CD4-positive, alpha-beta T cell (primary cell): ENCODE measurements around the gene FARP1. TPM values are rescaled to one million over a fixed set of nuclear protein-coding genes. Genes with fewer than 3 reads are reported as not detected.

ENCODE experiments used
- ATAC-seq: fragments of 200-7000 bp; cut with Tn5 transposase; one replicate; pipeline ENCODE4 v1.10.0; 2022; ENCODE audit warnings: mild to moderate bottlenecking; ENCODE audit not compliant: poor library complexity
- CTCF ChIA-PET: fragments of 350-600 bp; sonication (Branson Sonifier 250); formaldehyde crosslinking; loops from one replicate; lab custom pipeline; 2021; ENCODE audit warnings: antibody characterized with exemption, inconsistent platforms; lab: Charles Lee
- POLR2A ChIA-PET: fragments of 350-600 bp; sonication (Branson Sonifier 250); formaldehyde crosslinking; loops from one replicate; lab custom pipeline; 2021; ENCODE audit warnings: antibody characterized with exemption, inconsistent platforms; lab: Charles Lee
- DNase-seq, 14 experiments: peaks; one replicate each; pipeline ENCODE4 v3.0.0-alpha.2; 2013 to 2020; ENCODE audit warnings: mixed read lengths in 2 of 14
- H3K27ac ChIP-seq, 2 donors: one replicate each; pipeline versions ENCODE4 v1.5.1 to v1.7.0; 2013; ENCODE audit warnings: low read length in 2 of 2, low read depth in 1 of 2, mild to moderate bottlenecking in 1 of 2
- H3K27me3 ChIP-seq, 2 experiments: 1 replicate in 1 of 2; 2 replicates in 1 of 2; pipeline versions ENCODE4 v1.6.1 to v1.7.0; 2013; ENCODE audit warnings: low read length in 2 of 2, control low read depth in 1 of 2, mild to moderate bottlenecking in 1 of 2, moderate library complexity in 1 of 2; ENCODE audit not compliant: insufficient read depth in 2 of 2, control insufficient read depth in 1 of 2
- H3K36me3 ChIP-seq: one replicate; pipeline ENCODE4 v1.6.1; 2013; ENCODE audit warnings: low read length, control low read depth; ENCODE audit not compliant: insufficient read depth
- H3K4me1 ChIP-seq: one replicate; pipeline ENCODE4 v1.6.1; 2013; ENCODE audit warnings: low read length, control low read depth; ENCODE audit not compliant: insufficient read depth
- H3K4me3 ChIP-seq: one replicate; pipeline ENCODE4 v1.5.1; 2013; ENCODE audit warnings: mild to moderate bottlenecking, low read length, moderate library complexity
- H3K9me3 ChIP-seq, 2 experiments: 1 replicate in 1 of 2; 2 replicates in 1 of 2; pipeline versions ENCODE4 v1.6.1 to v1.7.0; 2013; ENCODE audit warnings: low read length in 2 of 2, mild to moderate bottlenecking in 2 of 2, control low read depth in 1 of 2, moderate library complexity in 1 of 2; ENCODE audit not compliant: control insufficient read depth in 1 of 2, insufficient read depth in 1 of 2
- H3K27ac Mint-ChIP-seq: one replicate; pipeline ENCODE4 v1.8.0; 2020; ENCODE audit warnings: mixed read lengths
- H3K27me3 Mint-ChIP-seq: one replicate; pipeline ENCODE4 v1.8.0; 2021; ENCODE audit warnings: mixed read lengths
- H3K36me3 Mint-ChIP-seq: one replicate; pipeline ENCODE4 v1.8.0; 2021; ENCODE audit warnings: low read depth, mixed read lengths
- H3K4me1 Mint-ChIP-seq: one replicate; pipeline ENCODE4 v1.8.0; 2021; ENCODE audit warnings: low read depth, mixed read lengths
- H3K4me3 Mint-ChIP-seq: one replicate; pipeline ENCODE4 v1.8.0; 2020; ENCODE audit warnings: mild to moderate bottlenecking, mixed read lengths
- H3K9me3 Mint-ChIP-seq: one replicate; pipeline ENCODE4 v1.8.0; 2020; ENCODE audit warnings: mixed read lengths
- CTCF ChIP-seq: fragments of 200-600 bp; IDR thresholded peaks from one replicate; pipeline ENCODE4 v1.8.0; 2022; ENCODE audit warnings: antibody characterized with exemption, mild to moderate bottlenecking
- intact Hi-C, 2 experiments: fragments of 100-400 bp; cut with DNase I in 1 of 2; cut with micrococcal nuclease in 1 of 2; formaldehyde crosslinking; loops; one replicate each; pipeline versions ENCODE4 v1.15.1 to v1.9.0; 2023 to 2025; cut with DNase I, micrococcal nuclease
- total RNA-seq, 174 experiments: library from RNA in 2 of 174; stranded (reverse) in 2 of 174; gene quantifications; one replicate each; pipeline ENCODE4 v1.2.3 and lab custom pipeline; 2021 to 2026

Gene FARP1
- total RNA-seq, 2 experiments from 2014 or later, result 0.30 TPM; not detected in 1

- no peaks in the 10 kb centered on the region for H3K36me3 ChIP-seq
Observed at GRCh38 chr13:98352226-98352625, 209.3 kb downstream of the FARP1 start.

GRCh38 chr13:98353750-98354149, 210.9 kb downstream of the FARP1 start:
- H3K4me3 Mint-ChIP-seq, result no peak overlapping the region
- DNase-seq, result no peak
- Histone ChIP-seq H3K27ac (no peak overlapping the region), H3K27me3 (peaks cover 0 to 2% of the 10 kb centered on the region in 2 experiments), H3K4me1 (no peaks in the 10 kb centered on the region), H3K4me3 (no peak overlapping the region), H3K9me3 (peaks cover 3 to 6% of the 10 kb centered on the region in 2 experiments), H3K36me3 (no peaks in the 10 kb centered on the region)
- POLR2A ChIA-PET, result no interaction called here
- no peaks in the 10 kb centered on the region for H3K4me1 Mint-ChIP-seq
- no peaks in the 10 kb centered on the region for H3K9me3 Mint-ChIP-seq
- H3K27ac Mint-ChIP-seq, result no peak overlapping the region
- intact Hi-C loops, result no loop called here
- CTCF ChIA-PET, result interaction anchor here (0.7 kb wide), 1 partner anchor 263 kb away, joined by 3 read pairs; no protein-coding TSS in a partner anchor
- no peak for TF ChIP-seq CTCF
- peaks cover 7% of the 10 kb centered on the region for H3K27me3 Mint-ChIP-seq
- H3K36me3 Mint-ChIP-seq, result no peaks in the 10 kb centered on the region
- ATAC-seq, result no peak

More at GRCh38 chr13:98352226-98352625, 209.3 kb downstream of the FARP1 start:
- H3K27ac Mint-ChIP-seq, result no peak overlapping the region
- intact Hi-C loops, result no loop called here
- ATAC-seq (no peak), DNase-seq (no peak)
- H3K27me3 Mint-ChIP-seq, result peaks cover 1% of the 10 kb centered on the region
- Histone ChIP-seq H3K27me3 (no peaks in the 10 kb centered on the region), H3K4me3 (no peak overlapping the region), H3K4me1 (no peaks in the 10 kb centered on the region), H3K27ac (no peak overlapping the region), H3K9me3 (peaks cover 0 to 6% of the 10 kb centered on the region in 2 experiments)
- H3K4me1 Mint-ChIP-seq, result no peaks in the 10 kb centered on the region
- H3K4me3 Mint-ChIP-seq, result no peak overlapping the region
- POLR2A ChIA-PET, result no interaction called here
- no peaks in the 10 kb centered on the region for H3K9me3 Mint-ChIP-seq
- no peak for TF ChIP-seq CTCF
- CTCF ChIA-PET, result no interaction called here
- H3K36me3 Mint-ChIP-seq, result no peaks in the 10 kb centered on the region

GRCh38 chr13:98358937-98359336, 216.0 kb downstream of the FARP1 start:
- no peaks in the 10 kb centered on the region for H3K36me3 ChIP-seq
- DNase-seq (no peak), ATAC-seq (no peak)
- intact Hi-C loops, result no loop called here
- H3K27ac ChIP-seq, result no peak overlapping the region
- no peaks in the 10 kb centered on the region for H3K4me1 ChIP-seq
- TF ChIP-seq CTCF, result no peak
- no peaks in the 10 kb centered on the region for H3K36me3 Mint-ChIP-seq
- H3K9me3 ChIP-seq, result peaks cover 0 to 3% of the 10 kb centered on the region in 2 experiments
- POLR2A ChIA-PET, result no interaction called here
- peaks cover 19% of the 10 kb centered on the region for H3K27me3 Mint-ChIP-seq
- H3K4me3 Mint-ChIP-seq, result no peak overlapping the region
- H3K4me3 ChIP-seq, result no peak overlapping the region
- no peaks in the 10 kb centered on the region for H3K4me1 Mint-ChIP-seq
- CTCF ChIA-PET, result no interaction called here
- no peaks in the 10 kb centered on the region for H3K9me3 Mint-ChIP-seq
- H3K27me3 ChIP-seq, result peaks cover 0 to 2% of the 10 kb centered on the region in 2 experiments
- no peak overlapping the region for H3K27ac Mint-ChIP-seq
